ENCODE measurements around the gene PPM1L. TPM values are rescaled to one million over a fixed set of nuclear protein-coding genes. Genes with fewer than 3 reads are reported as not detected.

The PPM1L gene
- total RNA-seq, 1 experiment from 2014 or later, result 7.3 TPM

DNA sequence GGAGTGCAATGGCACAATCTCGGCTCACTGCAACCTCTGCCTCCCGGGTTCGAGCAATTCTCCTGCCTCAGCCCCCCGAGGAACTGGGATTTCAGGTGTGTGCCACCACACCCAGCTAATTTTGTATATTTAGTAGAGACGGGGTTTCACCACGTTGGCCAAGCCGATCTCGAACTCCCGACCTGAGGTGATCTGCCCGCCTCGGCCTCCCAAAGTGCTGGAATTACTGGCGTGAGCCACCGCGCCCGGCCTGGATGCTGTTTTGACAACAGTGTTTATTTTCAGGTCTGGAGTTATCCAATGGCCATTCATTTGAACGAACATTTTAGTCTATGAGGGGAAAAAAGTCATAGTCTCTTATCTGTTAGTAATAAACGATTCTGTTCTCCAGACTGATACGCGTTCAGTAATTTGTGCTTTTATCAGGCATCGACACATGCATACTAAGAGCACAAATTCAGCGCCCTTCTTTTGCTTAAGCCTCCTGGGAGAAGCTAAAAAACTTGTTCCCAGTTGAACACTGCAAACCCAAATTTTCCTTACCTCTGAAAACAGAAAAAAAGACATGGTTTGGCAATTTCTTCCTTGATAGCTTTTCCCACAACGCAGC, 347.9 kb downstream of the PPM1L start:
- Histone ChIP-seq H4K91ac (ENCODE audit: insufficient read length, low read depth, low read length) (no peak overlapping the region), H2BK5ac (ENCODE audit: insufficient read length, low read length) (no peak overlapping the region), H4K5ac (ENCODE audit: insufficient read length, low read depth, low read length) (no peak overlapping the region), H2BK20ac (ENCODE audit: low read depth, low read length, poor library complexity, severe bottlenecking) (no peak overlapping the region), H3K23me2 (ENCODE audit: insufficient read length, low read depth, low read length, poor library complexity, severe bottlenecking) (peaks cover 8% of the 10 kb centered on the region), H3K4me2 (ENCODE audit: insufficient read depth, insufficient read length, low read length) (peak overlapping the region; percentile 35), H3K4ac (ENCODE audit: low read depth, low read length) (no peak overlapping the region), H2AFZ (ENCODE audit: low read length) (peak overlapping the region; percentile 76), H3T11ph (ENCODE audit: low read length) (no peak overlapping the region), H3K79me1 (ENCODE audit: insufficient read depth, low read depth, low read length, poor library complexity, severe bottlenecking) (no peaks in the 10 kb centered on the region), H4K20me1 (ENCODE audit: control insufficient read depth, insufficient read depth, insufficient read length) (no peaks in the 10 kb centered on the region), H3K23ac (ENCODE audit: insufficient read length, low read depth, low read length) (no peak overlapping the region), H3K56ac (ENCODE audit: insufficient read length, low read depth, low read length) (no peak overlapping the region), H3K79me2 (ENCODE audit: insufficient read depth, low read length) (no peaks in the 10 kb centered on the region), H3K9ac (ENCODE audit: extremely low read depth, insufficient read length, low read length) (no peak overlapping the region), H2BK120ac (ENCODE audit: low read depth, low read length, poor library complexity, severe bottlenecking) (no peak overlapping the region), H3K9me3 (ENCODE audit: control insufficient read depth, low read depth, low read length) (no peaks in the 10 kb centered on the region), H3K4me1 (ENCODE audit: insufficient read depth, low read length) (no peaks in the 10 kb centered on the region), H2AK5ac (ENCODE audit: insufficient read length, low read length) (no peak overlapping the region), H3K27ac (ENCODE audit: insufficient read length, low read depth, low read length) (no peak overlapping the region), H2BK15ac (ENCODE audit: low read depth, low read length) (no peak overlapping the region), H3K14ac (ENCODE audit: insufficient read depth, low read length) (no peak overlapping the region), H3K18ac (ENCODE audit: insufficient read length, low read depth, low read length) (no peak overlapping the region), H4K8ac (replicated peaks; ENCODE audit: insufficient read length, low read depth, low read length) (no peak overlapping the region), H2BK12ac (ENCODE audit: insufficient read length, low read depth, low read length) (no peak overlapping the region), H3K27me3 (ENCODE audit: insufficient read depth, low read length) (peaks cover 3% of the 10 kb centered on the region; the same call in 1 of the 2 replicates)
- peak overlapping the region in 1 of 3 experiments; percentile 25; a peak in 1 of 7 replicates for H3K27ac Mint-ChIP-seq
- no CpG with 5 or more reads among the region's 22 CpGs for WGBS (ENCODE audit: extremely low coverage, insufficient read length, low lambda C conversion rate)
- H3K4me3 Mint-ChIP-seq, result peak overlapping the region; percentile 73 to 74
- H3K4me1 Mint-ChIP-seq, result peaks cover 6 to 15% of the 10 kb centered on the region in 2 experiments
- peaks cover 25% of the 10 kb centered on the region for H3K27me3 Mint-ChIP-seq (ENCODE audit: low read depth)
- H3K9me3 Mint-ChIP-seq, result peaks cover 2 to 7% of the 10 kb centered on the region in 2 experiments; a peak in 2 of 5 replicates
- TF ChIP-seq, protein P1, sequence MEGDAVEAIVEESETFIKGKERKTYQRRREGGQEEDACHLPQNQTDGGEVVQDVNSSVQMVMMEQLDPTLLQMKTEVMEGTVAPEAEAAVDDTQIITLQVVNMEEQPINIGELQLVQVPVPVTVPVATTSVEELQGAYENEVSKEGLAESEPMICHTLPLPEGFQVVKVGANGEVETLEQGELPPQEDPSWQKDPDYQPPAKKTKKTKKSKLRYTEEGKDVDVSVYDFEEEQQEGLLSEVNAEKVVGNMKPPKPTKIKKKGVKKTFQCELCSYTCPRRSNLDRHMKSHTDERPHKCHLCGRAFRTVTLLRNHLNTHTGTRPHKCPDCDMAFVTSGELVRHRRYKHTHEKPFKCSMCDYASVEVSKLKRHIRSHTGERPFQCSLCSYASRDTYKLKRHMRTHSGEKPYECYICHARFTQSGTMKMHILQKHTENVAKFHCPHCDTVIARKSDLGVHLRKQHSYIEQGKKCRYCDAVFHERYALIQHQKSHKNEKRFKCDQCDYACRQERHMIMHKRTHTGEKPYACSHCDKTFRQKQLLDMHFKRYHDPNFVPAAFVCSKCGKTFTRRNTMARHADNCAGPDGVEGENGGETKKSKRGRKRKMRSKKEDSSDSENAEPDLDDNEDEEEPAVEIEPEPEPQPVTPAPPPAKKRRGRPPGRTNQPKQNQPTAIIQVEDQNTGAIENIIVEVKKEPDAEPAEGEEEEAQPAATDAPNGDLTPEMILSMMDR (conservative IDR thresholded peaks at IDR 0.05), result no peak
- DNase-seq, result no peak
- H3K36me3 Mint-ChIP-seq (ENCODE audit: insufficient read depth in 1 of 3, low read depth in 3 of 3), result peaks cover 0 to 15% (median 6%) of the 10 kb centered on the region in 3 experiments; a peak in 5 of 7 replicates
